GM23248 (cell line): Measurements from ENCODE around the gene ABTB1.

Experiments
- EZH2 ChIP-seq: fragments of 200-600 bp; sonication (generic); IDR thresholded peaks from 2 replicates; pipeline ENCODE4 v1.6.1; 2018; ENCODE audit warnings: antibody characterized with exemption, mild to moderate bottlenecking; ENCODE audit not compliant: insufficient read depth, poor library complexity, severe bottlenecking
- EZH2phosphoT487 ChIP-seq: fragments of 200-600 bp; sonication (generic); IDR thresholded peaks from 2 replicates; pipeline ENCODE4 v1.6.1; 2018; ENCODE audit warnings: antibody characterized with exemption, moderate library complexity, mild to moderate bottlenecking, low read depth; ENCODE audit not compliant: insufficient read depth

DNA sequence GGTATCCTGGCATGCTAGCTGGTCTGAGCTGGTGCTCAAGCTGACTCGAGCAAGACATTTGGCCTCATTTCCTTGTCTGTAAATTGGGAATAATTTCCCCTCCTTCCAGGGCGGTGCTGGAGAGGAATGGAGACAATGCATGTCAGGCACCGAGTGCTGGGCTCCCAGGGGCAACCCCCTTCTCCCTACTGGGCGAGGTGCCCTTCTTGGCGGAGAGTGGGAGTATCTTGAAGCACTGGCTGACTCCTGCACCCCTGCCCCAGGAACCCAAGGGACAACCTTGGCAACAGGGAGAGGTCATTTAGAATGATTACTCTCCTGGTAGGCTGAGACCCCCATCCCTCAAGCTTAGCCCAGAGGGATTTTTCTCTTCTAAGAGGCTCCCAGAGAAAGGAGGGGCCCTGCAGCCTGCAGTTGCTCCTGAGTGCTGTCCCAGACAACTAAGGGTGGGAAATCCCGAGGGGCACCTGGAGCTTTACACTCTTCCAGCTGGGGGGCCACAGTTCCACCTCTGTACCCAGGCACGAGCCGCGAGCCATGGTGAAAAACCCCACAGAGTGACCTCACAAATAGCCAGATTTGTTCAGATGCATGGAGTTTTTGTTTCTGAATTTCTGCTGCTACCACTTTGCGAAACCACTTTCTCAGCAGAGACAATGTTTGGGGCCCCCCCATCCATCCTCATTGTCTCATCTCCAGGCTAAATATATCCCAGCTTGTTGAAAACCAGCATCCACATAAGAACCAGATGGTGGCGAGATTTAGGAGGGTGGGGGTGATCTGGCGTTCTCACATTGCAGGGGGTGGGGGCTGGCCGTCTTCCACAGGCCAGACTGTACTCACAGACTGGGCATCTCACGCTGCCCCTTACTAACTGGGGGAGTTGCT lies 44.8 kb downstream of the ABTB1 start:
- TF ChIP-seq EZH2phosphoT487 (no peak), EZH2 (no peak)
